Upper lobe of right lung (tissue), 1 donor: Measurements from ENCODE around the gene PABPC4L. TPM values are rescaled to one million over a fixed set of nuclear protein-coding genes. Genes with fewer than 3 reads are reported as not detected.
A peak's percentile ranks its signal among the peaks of the same experiment; 100 is the strongest.

Source experiments
- ATAC-seq: fragments of 200-7000 bp; cut with Tn5 transposase; one replicate; pipeline ENCODE4 v1.9.1; 2020; ENCODE audit warnings: mild to moderate bottlenecking, moderate library complexity
- DNase-seq: peaks from one replicate; pipeline ENCODE4 v3.0.0-alpha.2; 2020
- H3K27ac ChIP-seq: fragments of 200-600 bp; one replicate; pipeline ENCODE4 v1.8.0; 2022
- H3K27me3 ChIP-seq: fragments of 200-600 bp; one replicate; pipeline ENCODE4 v1.8.0; 2022; ENCODE audit warnings: mild to moderate bottlenecking
- H3K36me3 ChIP-seq: fragments of 200-600 bp; one replicate; pipeline ENCODE4 v1.8.0; 2022
- H3K4me1 ChIP-seq: fragments of 200-600 bp; one replicate; pipeline ENCODE4 v1.8.0; 2022
- H3K4me3 ChIP-seq: fragments of 200-600 bp; one replicate; pipeline ENCODE4 v1.8.0; 2022; ENCODE audit warnings: mild to moderate bottlenecking
- H3K9me3 ChIP-seq: fragments of 200-600 bp; one replicate; pipeline ENCODE4 v1.8.0; 2022
- CTCF ChIP-seq: fragments of 200-600 bp; IDR thresholded peaks from one replicate; pipeline ENCODE4 v1.8.0; 2022; ENCODE audit warnings: antibody characterized with exemption
- intact Hi-C: fragments of 100-400 bp; cut with DNase I; formaldehyde crosslinking; loops from one replicate; pipeline ENCODE4 v1.11.0; 2022
- long read RNA-seq: library from polyadenylated mRNA; unstranded; transcript quantifications from one replicate; pipeline ENCODE4 v2.0.0, GENCODE V29; 2021
- total RNA-seq: library from RNA; stranded (reverse); fragmentation: NEBNext Ultra II Directional; extraction: Animal tissue kit (Norgen Biotek cat#: 25700); gene quantifications from one replicate; pipeline ENCODE4 v1.2.1, GENCODE V29; 2021
- donor health status: DM: no; HTN: yes; CAD: no; lungs with severe emphysema.

PABPC4L gene
- 0.98 TPM for total RNA-seq
- long read RNA-seq, full-length matches to known transcripts = 1 of 3 reads
- long read RNA-seq, partial matches to known transcripts = 0 of 3 reads
- long read RNA-seq, other reads (novel, unspliced or antisense) = 2 of 3 reads

GRCh38 chr4:134201216-134202161 is at the start of gene PABPC4L:
PABPC4L (minus strand) TSS chr4:134201789; CDS start chr4:134201019, 770 bp downstream.
- intact Hi-C loops = no loop called here
- no peaks in the 10 kb centered on the region for H3K36me3 ChIP-seq
- DNase-seq (peak; percentile 68), ATAC-seq (peak; percentile 92)
- no peaks in the 10 kb centered on the region for H3K27me3 ChIP-seq
- no peak for TF ChIP-seq CTCF
- no peaks in the 10 kb centered on the region for H3K4me1 ChIP-seq
- H3K9me3 ChIP-seq = no peaks in the 10 kb centered on the region
- peak within 1 kb of the TSS; percentile 59 for H3K4me3 ChIP-seq
- H3K27ac ChIP-seq = peak within 1 kb of the TSS; percentile 59

- H3K27ac ChIP-seq = no peak overlapping the region
- H3K9me3 ChIP-seq = no peaks in the 10 kb centered on the region
- no peak for TF ChIP-seq CTCF
- DNase-seq (no peak), ATAC-seq (no peak)
- H3K4me3 ChIP-seq = no peak overlapping the region
- H3K27me3 ChIP-seq = no peaks in the 10 kb centered on the region
- no peaks in the 10 kb centered on the region for H3K36me3 ChIP-seq
- no peaks in the 10 kb centered on the region for H3K4me1 ChIP-seq
- intact Hi-C loops = no loop called here
These were observed 49.7 kb upstream of the PABPC4L start for GRCh38 chr4:134251322-134251721.

- intact Hi-C loops = no loop called here
- no peak for TF ChIP-seq CTCF
These were observed 42.4 kb upstream of the PABPC4L start for GRCh38 chr4:134243742-134244713.

GRCh38 chr4:134219043-134219442 is 17.5 kb upstream of the PABPC4L start:
- no peak for ATAC-seq
- intact Hi-C loops = no loop called here
- no peak overlapping the region for H3K27ac ChIP-seq
- TF ChIP-seq CTCF = no peak
- no peaks in the 10 kb centered on the region for H3K27me3 ChIP-seq
- no peaks in the 10 kb centered on the region for H3K4me1 ChIP-seq
- no peaks in the 10 kb centered on the region for H3K36me3 ChIP-seq
- H3K9me3 ChIP-seq = no peaks in the 10 kb centered on the region
- H3K4me3 ChIP-seq = no peak overlapping the region
- no peak for DNase-seq

More at GRCh38 chr4:134243742-134244713, 42.4 kb upstream of the PABPC4L start:
- no peaks in the 10 kb centered on the region for H3K4me1 ChIP-seq
- peak; percentile 31 for ATAC-seq
- DNase-seq = peak; percentile 40
- no peak overlapping the region for H3K4me3 ChIP-seq
- no peaks in the 10 kb centered on the region for H3K9me3 ChIP-seq
- no peaks in the 10 kb centered on the region for H3K36me3 ChIP-seq
- H3K27ac ChIP-seq = no peak overlapping the region
- no peaks in the 10 kb centered on the region for H3K27me3 ChIP-seq

- ATAC-seq (no peak), DNase-seq (no peak)
- no peak for TF ChIP-seq CTCF
- Histone ChIP-seq H3K27me3 (no peaks in the 10 kb centered on the region), H3K4me1 (no peaks in the 10 kb centered on the region), H3K27ac (no peak overlapping the region), H3K4me3 (no peak overlapping the region), H3K36me3 (no peaks in the 10 kb centered on the region), H3K9me3 (no peaks in the 10 kb centered on the region)
- intact Hi-C loops = no loop called here
These were observed 14.8 kb upstream of the PABPC4L start for GRCh38 chr4:134216411-134216810.
